ENCODE measurements around the gene CRYGN.

Gene CRYGN

DNA sequence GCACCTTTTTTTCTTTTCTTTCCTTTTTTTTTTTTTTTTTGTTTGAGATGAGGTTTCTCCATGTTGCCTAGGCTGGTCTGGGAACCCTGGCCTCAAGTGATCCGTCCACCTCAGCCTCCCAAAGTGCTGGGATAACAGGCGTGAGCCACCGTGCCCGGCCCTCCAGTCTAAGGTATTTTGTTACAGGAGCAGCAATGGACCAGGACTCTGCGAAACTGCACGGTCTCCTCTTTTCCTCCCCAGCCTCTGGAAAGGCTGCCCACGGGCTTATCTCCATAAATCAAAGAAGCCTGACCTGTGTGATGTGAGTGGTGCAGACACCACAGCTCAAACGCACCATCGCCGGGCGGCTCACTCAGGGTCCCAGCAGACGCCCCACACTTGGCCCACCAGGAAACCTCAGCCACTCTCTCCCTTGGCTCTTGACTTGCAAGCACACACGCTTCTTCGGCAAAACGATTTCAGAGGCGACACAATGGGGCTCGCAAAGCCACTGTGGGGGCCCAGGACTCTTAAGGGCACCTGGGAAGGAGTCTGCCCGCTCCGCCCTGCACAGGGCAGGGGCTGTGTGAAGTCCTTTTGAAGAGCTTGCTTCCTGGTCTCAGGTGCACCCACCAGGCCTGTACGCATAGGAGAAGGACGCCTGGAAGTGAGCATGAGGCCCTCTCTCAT lies 50.7 kb downstream of the CRYGN start:
- no peak for DNase-seq

DNA sequence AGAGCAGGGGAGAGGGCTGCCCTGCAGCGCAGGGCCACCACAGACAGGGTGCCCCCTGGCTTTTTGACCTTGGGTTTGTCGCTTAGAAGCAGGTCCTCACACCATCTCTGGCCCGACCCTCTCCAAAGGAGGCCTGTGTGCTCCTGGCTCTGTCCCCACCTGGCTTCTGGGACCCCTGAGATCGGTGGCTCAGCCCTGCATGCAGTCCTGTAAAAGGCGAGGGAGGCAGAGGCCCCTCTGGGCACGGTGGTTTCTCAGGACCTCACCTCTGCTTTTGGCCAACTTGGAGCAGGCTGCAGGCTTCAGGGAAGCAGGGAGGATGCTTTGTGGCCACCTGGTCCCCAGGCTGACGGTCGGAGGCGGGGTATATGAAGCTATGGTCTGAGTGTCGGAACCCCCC lies 51.5 kb downstream of the CRYGN start:
- DNase-seq: no peak

DNA sequence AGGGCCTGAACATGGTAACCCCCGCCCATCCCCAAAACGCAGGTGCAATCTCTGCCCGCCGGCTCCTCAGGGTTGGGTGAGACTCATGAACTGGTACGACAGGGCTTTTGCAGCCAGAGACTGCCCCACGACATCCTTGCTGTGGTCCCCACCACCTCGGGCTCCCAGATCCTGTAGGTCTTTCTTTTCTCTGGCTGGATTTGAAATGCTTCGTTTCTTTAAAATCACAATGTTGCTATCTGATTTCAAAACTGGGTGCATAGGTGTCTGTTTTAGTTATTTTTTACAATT lies 52.0 kb downstream of the CRYGN start:
- no peak for DNase-seq

DNA sequence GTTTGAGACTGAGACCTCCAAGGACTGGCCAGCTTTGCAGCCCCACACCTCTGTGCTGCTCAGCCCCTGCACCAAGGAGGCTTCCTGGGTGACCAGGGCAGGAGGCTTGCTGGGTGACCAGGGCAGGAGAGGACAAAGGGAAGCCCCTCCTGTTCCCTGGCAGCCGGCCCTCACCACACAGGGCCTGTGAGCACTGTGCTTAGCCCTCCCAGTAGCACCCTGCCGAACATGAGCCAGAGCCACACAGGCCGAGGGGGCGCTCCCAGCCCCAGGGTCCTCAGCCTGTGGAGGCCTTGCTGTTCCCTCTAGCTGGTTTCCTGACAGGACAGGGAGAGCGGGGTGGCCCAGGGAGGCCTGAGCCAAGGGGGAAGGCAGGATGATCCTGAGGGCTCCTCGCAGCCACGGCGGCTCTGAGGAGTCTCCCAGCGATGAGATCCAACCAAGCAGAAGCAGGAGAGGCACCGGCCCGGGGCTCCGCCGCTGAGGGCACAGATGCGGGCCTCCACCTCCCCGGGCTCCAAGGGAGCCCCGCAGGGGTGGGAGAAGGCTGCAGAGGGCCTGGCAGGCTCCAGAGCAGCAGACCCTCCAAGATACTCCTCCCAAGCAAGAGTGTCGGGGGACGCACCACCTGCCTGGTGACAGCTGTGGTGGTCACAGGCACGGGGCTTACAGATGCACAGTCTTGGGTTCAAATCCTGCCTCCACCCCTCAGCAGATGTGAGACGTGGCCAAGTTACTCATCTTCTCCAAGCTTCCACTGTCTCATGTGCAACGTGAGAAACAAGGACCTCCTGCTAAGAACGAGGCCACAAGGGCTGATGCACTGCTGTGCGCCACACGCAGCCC lies 52.6 kb downstream of the CRYGN start:
- DNase-seq: no peak

DNA sequence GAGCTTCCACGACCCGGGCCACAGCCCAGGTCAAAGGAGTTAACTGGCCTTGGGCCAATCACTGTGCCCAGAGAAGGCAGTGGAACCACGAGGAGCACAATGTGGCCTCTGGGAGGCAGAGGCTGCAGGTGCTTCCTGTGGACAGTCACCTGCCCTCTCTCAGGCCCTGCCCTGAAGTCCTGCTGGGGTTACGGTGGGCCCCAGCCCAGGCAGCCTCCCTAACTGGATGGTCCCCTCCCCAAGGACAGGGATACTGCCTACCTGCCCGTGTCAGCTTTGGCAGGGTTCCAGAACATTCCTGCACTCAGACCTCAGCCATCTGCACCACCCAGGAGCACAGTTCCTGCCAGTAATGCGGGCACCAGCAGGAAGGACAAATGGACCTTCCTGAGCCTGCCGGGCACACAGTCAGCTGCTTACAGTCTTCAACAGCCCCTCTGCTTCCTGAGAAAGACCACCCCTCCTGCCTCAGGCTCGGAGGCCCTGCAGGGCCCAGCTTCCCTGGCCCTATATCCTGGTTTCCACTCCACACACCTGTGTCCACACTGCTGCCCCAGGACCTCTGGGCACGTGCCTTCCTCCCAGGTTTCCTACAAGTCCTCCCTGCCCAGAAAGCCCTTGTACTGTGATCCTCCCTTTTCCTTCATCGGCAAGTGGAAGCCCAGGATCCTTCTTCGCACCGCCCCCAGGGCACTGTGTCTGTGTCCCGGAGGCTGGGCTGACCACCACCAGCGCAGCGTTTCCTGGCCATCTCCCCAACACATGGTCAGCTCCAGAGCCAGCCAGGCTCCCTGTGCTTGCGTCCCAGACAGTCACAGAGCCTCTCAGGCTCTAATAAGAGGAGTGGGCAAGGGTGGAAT lies 53.4 kb downstream of the CRYGN start:
- no peak for DNase-seq

DNA sequence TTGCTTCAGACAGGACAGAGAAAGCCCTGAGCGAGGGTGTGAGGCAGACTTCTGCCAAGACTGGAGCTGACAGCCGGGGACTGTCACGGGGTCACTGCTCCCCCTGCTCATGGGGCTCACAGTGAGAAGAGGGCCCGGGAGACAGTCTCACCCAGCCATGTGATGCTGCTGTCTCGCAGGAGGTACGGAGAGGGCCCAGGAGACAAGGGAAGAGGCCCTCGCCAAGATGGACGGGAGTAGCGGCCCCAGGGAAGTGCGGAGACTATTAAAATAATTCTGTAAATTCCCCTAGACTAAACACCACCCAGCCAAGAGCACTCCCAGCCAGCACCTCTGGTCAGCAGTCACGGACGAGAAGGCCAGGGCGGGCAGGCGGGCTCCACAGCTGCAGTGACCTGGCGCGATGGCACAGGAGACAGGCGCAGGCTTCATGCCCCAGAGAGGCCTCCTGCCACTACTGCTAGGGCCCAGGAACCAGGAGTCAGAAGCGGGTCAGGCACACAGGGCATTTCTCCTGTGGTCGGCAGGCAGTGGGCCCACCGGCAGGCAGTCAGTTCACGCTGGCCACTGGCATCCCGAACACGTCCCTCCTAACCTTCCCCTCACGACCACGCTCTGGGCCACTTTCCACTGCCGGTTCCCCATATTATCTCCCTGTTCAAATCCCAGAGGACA lies 54.2 kb downstream of the CRYGN start:
- no peak for DNase-seq

DNA sequence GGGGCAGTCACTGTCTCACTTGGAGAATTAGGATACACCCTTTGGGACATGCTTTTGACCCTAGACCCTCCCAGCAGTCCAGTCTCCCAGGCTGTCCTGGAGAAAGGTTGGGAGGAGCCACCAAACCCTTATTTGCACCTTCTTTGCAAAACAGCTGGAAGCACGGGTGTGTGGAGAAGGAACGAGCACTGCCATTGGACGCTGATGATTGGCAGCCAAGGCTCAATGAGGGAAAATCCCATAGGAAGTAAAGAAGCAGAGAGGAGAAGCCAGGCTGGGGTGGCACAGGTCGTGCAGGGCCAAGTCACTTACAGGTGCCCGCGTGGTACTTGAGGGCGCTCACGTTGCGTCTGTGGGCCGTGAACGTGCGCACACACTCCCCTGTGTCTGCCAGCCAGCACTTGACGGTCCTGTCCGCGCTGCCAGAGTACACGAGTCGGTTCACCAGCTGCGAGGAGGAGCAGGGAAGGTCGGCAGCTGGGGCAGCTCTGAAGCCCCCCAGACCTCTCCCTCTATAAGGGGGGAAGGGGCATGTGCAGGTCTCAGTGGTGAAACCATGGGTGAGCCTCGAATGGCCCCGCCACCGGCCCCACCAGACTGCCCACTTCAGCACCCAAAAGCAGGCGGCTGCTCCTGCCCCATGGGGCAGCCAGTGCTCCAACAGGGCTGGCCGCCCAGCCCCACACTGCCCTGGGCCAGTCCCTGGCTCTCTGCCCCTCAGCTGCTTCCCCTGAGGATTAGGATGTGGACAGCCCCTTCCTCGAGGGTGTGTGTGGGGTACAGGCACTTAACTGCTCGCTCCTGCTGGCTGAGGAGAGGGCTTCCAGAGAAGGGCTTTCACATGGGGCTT lies 54.9 kb downstream of the CRYGN start:
- DNase-seq: no peak

DNA sequence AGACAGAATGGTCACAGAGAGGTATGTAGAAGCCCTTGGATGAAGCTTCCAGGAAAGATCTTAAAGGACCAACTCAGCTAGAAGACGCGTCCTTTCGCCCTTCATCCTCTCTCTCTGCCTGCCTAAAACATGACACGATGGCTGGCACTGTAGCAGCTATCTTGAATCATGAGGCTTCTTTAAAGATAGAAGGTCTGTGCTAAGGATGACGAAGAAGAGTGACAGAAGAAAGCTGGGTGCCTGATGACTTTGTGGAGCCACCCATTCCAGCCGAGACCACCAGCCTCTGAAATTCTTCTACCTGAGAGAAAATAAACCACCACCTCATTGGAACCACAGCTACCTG lies 55.6 kb downstream of the CRYGN start:
- no peak for DNase-seq

DNA sequence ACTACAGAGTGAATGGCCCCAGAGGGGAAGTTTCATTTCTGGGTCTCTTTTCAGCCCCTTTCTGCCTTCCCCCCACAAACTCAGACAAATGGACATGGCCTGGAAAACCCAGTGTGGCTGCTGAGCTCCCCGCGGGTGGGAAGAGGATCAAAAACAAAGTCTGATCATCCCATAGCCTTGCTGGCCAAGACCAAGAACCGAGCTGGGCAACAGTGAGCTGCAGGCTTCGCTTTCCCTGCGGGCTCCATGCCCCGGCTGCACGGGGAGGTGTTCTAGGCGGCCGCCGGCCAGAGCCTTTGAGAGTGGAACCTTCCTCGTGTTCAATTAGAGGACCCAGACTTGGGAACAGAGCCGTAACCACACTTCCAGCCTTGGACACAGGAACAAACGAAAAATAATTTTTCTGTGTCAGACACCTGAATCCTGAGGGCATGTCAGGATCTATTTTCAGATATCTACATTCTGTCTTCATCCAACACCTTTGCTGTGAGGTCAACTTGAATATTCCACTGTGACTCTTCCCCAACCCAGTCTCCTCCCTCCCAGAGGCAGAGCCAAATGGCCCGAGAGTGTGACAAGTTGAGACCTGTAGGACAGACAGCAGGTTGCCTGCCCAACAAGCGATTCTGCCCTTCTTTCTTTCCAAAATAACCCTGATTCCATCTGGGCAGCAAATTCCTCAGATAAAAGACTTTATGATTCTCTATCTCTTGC lies 56.1 kb downstream of the CRYGN start:
- DNase-seq: no peak

DNA sequence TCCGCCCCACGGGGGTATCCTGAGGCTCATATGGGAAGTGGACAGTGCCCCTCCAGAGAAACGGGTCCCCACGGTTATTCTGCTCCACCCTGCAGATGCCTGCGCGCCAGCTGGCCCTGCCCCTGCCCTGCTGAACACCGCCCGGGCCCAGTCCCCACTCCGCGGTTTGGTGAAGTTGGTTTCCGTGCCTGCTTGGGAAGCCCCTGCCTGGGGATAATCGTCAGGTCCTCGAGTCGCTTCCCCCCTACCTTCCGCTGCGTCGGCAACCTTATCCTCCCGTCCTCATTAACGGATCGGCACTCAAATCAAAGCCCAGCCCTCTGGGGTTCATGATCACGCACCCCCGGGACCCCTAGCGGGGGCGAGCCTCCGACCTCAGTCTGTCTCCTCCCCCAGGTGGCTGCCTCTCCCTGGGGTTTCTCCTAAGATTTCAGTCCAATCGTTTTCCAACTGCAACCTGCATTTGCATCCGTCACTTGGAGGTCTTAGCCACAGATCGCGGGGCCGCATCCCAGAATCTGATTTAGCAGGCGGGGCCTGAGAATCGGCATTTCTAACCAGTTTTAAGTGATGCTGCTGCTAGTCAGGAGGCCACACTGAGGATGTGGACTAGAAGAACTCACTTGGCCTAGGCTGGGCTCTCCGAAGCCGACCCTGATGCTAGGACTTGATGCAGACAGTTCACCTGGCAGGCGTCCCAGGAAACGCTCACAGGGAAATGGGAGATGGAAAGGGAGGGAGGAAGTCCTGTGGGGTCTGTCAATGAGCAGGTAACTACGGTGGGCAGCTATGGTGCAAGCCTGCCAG lies 57.7 kb downstream of the CRYGN start:
- peak; percentile 62 for DNase-seq

DNA sequence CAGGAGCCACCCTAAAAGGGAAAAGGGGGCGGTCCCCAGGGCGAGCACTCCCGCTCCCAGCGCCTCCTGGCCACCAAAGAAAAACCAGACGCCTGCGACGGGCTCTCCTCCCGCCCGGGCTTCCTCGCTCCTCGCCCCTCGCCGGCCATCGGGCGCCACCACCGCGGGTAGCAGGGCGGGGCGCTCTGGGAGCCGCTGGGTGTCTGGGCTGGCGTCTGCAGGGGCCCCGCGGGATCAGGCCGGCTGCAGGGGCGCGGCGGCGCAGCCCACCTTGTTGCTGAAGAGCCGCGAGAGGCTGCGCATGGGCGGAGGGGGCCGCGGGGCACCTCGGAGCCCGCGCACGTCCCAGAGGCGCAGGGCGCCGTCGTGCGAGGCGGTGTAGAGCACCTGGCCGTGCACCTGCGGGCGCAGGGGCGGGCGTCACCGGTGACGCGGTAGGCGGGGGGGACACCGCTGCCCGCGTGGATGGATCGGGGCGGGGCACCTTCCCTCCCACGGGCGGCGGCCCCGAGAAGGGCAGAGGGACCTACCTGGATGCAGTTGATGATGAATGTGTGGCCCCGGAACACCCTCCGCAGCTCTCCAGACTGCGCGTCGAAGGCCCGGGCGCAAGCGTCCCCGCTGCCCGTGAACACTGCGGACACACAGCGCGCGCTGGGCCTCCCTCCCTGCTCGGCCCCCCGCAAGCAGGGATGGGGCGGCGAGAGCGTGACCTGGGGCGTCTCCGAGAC lies 58.4 kb downstream of the CRYGN start:
- peak; percentile 35 for DNase-seq

DNA sequence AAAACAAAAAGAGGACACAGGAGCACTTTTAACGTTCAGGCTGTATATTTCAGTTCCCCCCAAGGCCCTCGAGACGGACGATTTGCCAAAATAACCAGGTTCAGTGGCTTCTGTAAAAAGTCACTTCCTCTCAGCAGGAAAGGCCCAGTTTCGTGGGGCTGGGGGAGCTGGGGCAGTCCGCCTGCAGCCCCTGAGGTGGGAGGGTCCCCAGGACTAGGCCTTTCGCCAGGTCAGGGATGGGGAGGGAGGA lies 58.9 kb downstream of the CRYGN start:
- no peak for DNase-seq

DNA sequence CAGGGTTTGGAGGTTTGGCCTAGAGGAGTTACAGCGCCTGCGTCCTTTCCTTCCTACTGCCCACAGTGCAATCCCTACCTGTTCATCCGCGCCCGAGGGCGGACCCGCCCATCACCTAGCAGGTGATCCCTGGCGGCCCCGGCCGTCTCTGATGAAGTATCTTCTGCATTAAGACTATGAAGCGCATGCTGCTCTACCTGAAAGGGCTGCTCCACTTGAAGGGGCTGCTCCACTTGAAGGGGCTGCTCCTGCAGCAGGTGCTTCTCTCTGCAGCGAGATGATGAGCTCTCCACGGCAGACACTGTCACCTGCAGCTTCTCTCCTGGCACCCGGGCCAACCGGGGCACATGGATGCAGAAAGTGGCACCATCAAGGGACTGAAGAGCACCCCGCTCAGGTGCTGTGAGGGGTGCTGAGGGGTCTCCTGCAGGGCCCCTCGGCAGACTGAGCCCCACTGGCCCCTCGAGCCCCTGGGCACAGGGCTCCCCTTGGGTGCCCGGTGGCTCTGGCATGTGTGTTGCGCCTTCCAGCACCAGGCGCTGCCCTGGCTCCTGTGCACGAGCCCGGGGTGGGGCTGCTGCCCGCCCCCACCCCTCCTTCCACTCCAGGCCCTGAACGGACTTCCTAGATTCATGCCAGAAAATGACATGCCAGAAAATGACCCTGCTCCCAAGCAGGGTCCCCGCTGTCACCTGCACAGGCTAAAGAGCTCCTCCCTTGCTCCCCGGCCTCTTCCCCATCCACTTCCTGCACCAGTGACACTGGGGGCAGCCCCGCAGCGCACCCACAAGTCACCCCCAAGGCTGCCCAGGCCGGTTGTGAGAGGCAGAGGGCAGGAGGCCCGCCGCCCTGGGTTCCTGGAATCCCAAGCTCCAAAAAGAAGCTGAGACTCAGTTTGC lies 59.5 kb downstream of the CRYGN start:
- no peak for DNase-seq

DNA sequence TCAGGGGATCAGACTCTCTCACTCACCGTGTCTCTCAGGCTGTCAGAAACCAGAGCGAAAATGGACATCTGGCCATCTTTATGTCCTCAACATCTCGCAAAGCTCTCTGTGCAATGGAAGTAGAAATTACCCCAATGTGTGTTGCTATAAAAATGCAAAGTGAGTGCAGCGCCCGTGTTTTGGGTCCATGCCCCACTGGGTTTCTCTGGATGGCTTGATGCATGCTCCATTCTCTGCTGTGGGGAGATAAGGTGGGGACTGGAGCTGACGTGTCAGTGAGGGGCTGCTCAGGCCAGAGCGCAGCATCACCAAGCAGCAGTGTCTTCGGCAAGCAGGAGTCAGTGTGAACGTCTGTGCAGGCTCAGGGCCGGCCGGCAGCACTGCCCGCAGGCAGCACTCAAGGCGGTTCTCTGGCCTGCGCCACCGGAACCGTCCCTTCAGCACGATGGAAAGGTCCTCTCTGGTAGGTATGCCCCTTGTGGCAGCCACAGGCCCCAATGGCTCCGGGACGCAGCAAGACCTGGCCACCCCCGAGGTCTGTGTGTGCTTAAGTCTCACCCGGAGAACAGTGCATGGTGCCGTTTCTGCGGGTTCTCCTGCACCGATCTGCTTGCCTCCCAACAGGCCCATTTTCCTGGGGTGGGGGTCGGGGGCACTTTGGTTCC lies 60.3 kb downstream of the CRYGN start:
- DNase-seq: no peak

DNA sequence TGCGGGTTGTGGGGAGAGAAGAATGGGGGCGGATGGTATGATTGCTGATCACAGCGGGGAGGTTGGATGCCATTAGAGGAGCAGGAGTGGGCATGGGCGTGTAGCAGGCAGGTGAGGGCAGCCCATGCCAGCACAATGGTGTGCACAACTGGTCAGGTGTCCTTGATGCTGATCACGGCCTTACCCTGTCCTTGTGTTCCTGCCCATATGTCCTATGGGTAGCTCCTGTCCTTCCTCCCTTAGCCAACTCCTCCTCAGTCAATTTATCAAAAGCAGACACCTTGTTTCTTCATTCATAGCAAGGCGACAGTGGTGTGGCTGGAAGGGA lies 60.8 kb downstream of the CRYGN start:
- no peak for DNase-seq

Data from NCI-H2171 (cell line).